Gastroesophageal sphincter (tissue), 3 donors: ENCODE data around the gene IGFLR1.

Experiments
- EP300 ChIP-seq: sonication (generic); formaldehyde crosslinking; IDR thresholded peaks from one replicate; pipeline ENCODE4 v1.6.1; 2017; ENCODE audit warnings: antibody characterized with exemption, mild to moderate bottlenecking
- POLR2A ChIP-seq, 2 donors: fragments of 450-650 bp; IDR thresholded peaks; one replicate each; pipeline ENCODE4 v1.6.1; 2017; ENCODE audit warnings: antibody characterized with exemption in 2 of 2, mild to moderate bottlenecking in 2 of 2, moderate library complexity in 1 of 2
- POLR2AphosphoS5 ChIP-seq: sonication (generic); formaldehyde crosslinking; IDR thresholded peaks from one replicate; pipeline ENCODE4 v1.6.1; 2017; ENCODE audit warnings: antibody characterized with exemption
- TF ChIP-seq, protein P1 (sequence below), 4 experiments: fragments of 200-600 bp in 2 of 4; fragments of 450-650 bp in 2 of 4; sonication (generic) in 1 of 4; IDR thresholded peaks; one replicate each; pipeline ENCODE4 v1.5.1; 2017 to 2019; ENCODE audit warnings: antibody characterized with exemption in 4 of 4, mild to moderate bottlenecking in 2 of 4, moderate library complexity in 2 of 4

DNA sequence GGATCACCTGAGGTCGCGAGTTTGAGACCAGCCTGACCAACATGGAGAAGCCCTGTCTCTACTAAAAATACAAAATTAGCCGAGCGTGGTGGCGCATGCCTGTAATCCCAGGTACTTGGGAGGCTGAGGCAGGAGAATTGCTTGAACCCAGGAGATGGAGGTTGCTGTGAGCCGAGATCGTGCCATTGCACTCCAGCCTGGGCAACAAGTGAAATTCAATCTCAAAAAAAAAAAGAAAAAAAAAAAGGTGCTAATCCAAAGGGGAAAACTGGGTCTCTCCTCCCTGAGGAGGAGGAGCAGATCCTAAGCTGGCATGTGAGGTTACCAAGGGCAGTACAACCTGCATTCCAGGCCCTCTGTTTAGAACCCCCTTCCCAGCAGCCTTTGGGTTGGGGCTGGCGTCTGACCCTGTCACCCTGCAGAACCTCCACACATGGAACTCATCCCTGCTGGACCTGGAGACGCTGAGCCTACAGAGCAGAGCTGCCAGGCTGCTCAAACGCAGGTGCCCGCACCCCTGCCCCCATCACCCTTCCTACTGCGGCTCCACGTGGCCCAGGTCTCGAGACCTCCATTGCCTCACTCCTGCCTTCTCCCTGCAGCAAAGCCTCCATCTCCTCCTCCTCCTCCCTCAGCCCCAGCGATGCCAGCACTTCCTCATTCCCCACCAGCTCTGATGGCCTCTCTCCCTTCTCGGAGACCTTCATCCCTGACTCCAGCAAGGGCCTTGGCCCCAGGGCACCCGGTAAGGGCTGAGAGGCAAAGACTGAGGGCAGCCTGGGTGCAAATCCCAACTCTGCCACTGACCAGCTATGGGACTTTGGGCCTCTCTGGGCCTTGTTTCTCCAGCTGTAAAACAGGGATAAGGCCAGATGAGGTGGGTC lies 22.4 kb upstream of the IGFLR1 start:
- TF ChIP-seq, protein P1, sequence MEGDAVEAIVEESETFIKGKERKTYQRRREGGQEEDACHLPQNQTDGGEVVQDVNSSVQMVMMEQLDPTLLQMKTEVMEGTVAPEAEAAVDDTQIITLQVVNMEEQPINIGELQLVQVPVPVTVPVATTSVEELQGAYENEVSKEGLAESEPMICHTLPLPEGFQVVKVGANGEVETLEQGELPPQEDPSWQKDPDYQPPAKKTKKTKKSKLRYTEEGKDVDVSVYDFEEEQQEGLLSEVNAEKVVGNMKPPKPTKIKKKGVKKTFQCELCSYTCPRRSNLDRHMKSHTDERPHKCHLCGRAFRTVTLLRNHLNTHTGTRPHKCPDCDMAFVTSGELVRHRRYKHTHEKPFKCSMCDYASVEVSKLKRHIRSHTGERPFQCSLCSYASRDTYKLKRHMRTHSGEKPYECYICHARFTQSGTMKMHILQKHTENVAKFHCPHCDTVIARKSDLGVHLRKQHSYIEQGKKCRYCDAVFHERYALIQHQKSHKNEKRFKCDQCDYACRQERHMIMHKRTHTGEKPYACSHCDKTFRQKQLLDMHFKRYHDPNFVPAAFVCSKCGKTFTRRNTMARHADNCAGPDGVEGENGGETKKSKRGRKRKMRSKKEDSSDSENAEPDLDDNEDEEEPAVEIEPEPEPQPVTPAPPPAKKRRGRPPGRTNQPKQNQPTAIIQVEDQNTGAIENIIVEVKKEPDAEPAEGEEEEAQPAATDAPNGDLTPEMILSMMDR (IDR thresholded peaks at IDR 0.05) = no peak
- TF ChIP-seq POLR2AphosphoS5 = no peak
- no peak for TF ChIP-seq EP300
- no peak for TF ChIP-seq POLR2A (IDR thresholded peaks at IDR 0.05)
